Bronchus fibroblast of lung (primary cell): ENCODE data around the gene FAM149A. TPM values are rescaled to one million over a fixed set of nuclear protein-coding genes. Genes with fewer than 3 reads are reported as not detected.

Experiments
- total RNA-seq: library from RNA; depleted of rRNA; stranded (reverse); fragments of >200 nt; gene quantifications from 2 replicates; pipeline ENCODE4 v1.2.3, GENCODE V29; 2015

FAM149A gene
- 2.1 and 3.2 TPM in 2 replicates for total RNA-seq

GRCh38 chr4:186104114-186104889 lies at the start of gene FAM149A:
Gene FAM149A, plus strand, starts transcription at chr4:186104704.

DNA sequence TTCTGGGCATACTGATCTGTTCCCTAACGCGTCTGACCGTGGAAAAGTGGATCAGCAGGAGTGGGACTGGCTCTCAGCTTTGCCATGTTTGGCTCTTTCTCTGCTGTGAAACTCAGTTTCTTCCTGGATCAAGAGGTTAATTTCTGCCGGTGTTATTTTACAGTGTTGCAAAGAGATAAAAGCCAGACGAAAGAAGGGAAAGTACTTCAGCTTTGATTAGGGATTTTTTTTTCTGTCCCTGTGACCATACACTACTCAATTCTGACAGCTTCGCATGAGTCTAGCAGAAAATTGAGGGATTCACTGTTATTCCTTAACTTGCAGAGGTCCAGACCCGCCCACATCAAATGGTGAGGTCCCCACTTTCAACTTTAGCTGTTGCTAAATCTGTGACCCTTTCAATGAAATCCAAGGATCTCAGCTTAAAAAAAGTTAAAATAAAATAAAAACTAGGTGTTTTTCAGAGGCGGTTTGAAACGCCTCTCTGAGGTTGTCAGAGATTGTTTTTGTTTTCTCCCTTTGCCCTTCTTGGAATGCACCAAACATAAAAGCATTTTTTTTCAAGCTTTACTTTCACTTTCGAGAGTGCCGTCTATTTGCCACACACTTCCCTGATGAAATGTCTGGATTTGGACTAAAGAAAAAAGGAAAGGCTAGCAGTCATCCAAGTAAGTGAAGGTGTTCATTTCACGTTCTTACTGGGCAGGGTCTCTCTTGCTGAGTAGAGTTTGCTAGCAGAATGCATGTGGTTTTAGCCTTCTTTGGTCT lies 35.7 kb upstream of the FAM149A start, which contains the start of gene TLR3:
TSS of gene TLR3 (plus strand) at position 576 of the 768 bp plus-strand sequence. CDS start 7,464 bp downstream, outside the sequence.

GRCh38 chr4:186191200-186192065 lies 86.9 kb downstream of the FAM149A start, which contains the start of gene CYP4V2:
Gene CYP4V2, plus strand, starts transcription at chr4:186191567. Its CDS starts 257 bp downstream, at chr4:186191824.

Other genes with a start within 250 kb of the FAM149A start
- gene TLR3, start 35.5 kb upstream of the FAM149A start, total RNA-seq: 1.0 and 1.5 TPM in 2 replicates
- gene CYP4V2, start 86.9 kb downstream of the FAM149A start, total RNA-seq: 4.2 and 5.4 TPM in 2 replicates
- gene KLKB1, start 122.8 kb downstream of the FAM149A start, total RNA-seq: not detected in 2 replicates
- not detected in 2 replicates for gene F11, start 161.5 kb downstream of the FAM149A start, total RNA-seq